ENCODE results near the gene PHF10. TPM values are rescaled to one million over a fixed set of nuclear protein-coding genes. Genes with fewer than 3 reads are reported as not detected.
A peak's percentile ranks its signal among the peaks of the same experiment; 100 is the strongest.

PHF10 gene
- total RNA-seq, 2 donors from 2014 or later = 68.4 to 84.5 TPM

DNA sequence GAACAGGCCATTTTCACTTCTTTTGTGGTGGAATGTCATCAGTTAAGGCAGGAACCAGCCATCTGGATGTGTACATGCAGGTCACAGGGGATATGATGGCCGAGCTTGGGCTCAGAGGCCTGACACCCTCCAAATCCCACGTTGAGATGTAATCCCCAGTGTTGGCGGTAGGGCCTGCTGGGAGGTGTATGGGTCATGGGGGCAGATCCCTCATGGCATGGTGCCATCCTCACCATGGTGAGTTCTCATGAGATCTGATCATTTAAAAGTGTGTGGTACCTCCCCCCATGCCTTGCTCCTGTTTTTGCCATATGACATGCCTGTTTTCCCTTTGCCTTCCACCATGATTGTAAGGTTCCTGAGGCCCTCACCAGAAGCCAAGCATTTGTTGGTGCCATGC is 49.3 kb downstream of the PHF10 start:
- no peak overlapping the region for H3K4me3 Mint-ChIP-seq
- ATAC-seq (replicated peaks) = no peak
- H3K27me3 Mint-ChIP-seq = no peaks in the 10 kb centered on the region

DNA sequence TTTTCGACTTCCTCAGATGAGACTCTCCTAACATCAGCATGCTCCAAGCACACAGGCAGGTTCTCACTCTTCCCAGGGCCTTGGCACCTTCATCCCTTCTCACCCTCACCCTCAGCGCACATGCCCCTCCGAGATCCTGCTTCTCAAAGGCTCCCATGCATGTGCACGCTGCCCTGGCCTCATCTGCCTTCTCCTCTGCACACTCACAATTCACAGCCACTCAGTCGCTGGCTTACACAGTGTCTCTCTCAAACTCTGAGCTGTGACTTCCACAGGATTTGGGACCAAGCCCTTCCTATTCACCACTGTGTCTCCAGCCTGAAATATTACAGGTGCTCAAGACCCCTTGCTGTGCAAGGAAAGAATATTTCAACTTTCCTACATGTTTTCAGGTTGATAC is 52.7 kb downstream of the PHF10 start:
- no peaks in the 10 kb centered on the region for H3K4me1 Mint-ChIP-seq
- no peaks in the 10 kb centered on the region for H3K27me3 Mint-ChIP-seq
- H3K36me3 Mint-ChIP-seq (ENCODE audit: low read depth) = peaks cover 37% of the 10 kb centered on the region
- H3K9me3 Mint-ChIP-seq = no peaks in the 10 kb centered on the region
- ATAC-seq (replicated peaks) = no peak
- H3K27ac Mint-ChIP-seq = peak overlapping the region; percentile 39
- no peak overlapping the region for H3K4me3 Mint-ChIP-seq

More for the DNA sequence above, 49.3 kb downstream of the PHF10 start:
- Mint-ChIP-seq H3K27ac (no peak overlapping the region), H3K4me1 (no peaks in the 10 kb centered on the region), H3K36me3 (ENCODE audit: low read depth) (peaks cover 30% of the 10 kb centered on the region), H3K9me3 (no peaks in the 10 kb centered on the region)

GRCh38 chr6:169669889-169670288 is 54.4 kb downstream of the PHF10 start:
- Mint-ChIP-seq H3K27me3 (no peaks in the 10 kb centered on the region), H3K27ac (peak overlapping the region; percentile 53), H3K4me1 (no peaks in the 10 kb centered on the region), H3K4me3 (no peak overlapping the region), H3K9me3 (no peaks in the 10 kb centered on the region), H3K36me3 (ENCODE audit: low read depth) (peaks cover 44% of the 10 kb centered on the region)
- ATAC-seq (replicated peaks) = no peak

DNA sequence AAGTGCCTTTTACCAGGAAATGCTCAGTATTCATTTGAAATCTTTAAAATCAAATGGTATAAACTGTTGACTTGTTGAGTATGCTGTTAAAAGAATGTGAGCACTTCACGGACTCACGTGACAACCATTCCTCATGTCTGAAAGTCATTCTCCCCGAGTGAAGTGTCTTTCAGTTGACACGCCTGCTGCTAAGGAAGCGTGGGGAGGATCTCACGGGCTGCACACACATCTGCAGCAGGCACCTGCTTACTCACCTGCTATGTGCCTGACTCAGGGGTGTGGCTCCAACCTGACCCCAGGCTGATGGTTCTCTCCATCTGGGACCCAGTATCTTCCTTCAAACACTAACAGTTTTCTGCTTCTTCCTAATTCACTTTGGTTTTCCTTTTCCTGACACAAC is 55.2 kb downstream of the PHF10 start:
- no peak overlapping the region for H3K27ac Mint-ChIP-seq
- H3K36me3 Mint-ChIP-seq (ENCODE audit: low read depth) = peaks cover 40% of the 10 kb centered on the region
- no peaks in the 10 kb centered on the region for H3K27me3 Mint-ChIP-seq
- no peaks in the 10 kb centered on the region for H3K9me3 Mint-ChIP-seq
- no peak overlapping the region for H3K4me3 Mint-ChIP-seq
- no peaks in the 10 kb centered on the region for H3K4me1 Mint-ChIP-seq
- no peak for ATAC-seq (replicated peaks)

- Mint-ChIP-seq H3K27me3 (no peaks in the 10 kb centered on the region), H3K9me3 (no peaks in the 10 kb centered on the region)
Observed at GRCh38 chr6:169668203-169668847, 56.0 kb downstream of the PHF10 start.

GRCh38 chr6:169667716-169668115 is 56.6 kb downstream of the PHF10 start:
- Mint-ChIP-seq H3K4me3 (no peak overlapping the region), H3K9me3 (no peaks in the 10 kb centered on the region), H3K36me3 (ENCODE audit: low read depth) (peaks cover 51% of the 10 kb centered on the region), H3K27me3 (no peaks in the 10 kb centered on the region), H3K27ac (no peak overlapping the region), H3K4me1 (no peaks in the 10 kb centered on the region)
- no peak for ATAC-seq (replicated peaks)

More at GRCh38 chr6:169668203-169668847, 56.0 kb downstream of the PHF10 start:
- Mint-ChIP-seq H3K4me1 (no peaks in the 10 kb centered on the region), H3K27ac (no peak overlapping the region), H3K36me3 (ENCODE audit: low read depth) (peaks cover 46% of the 10 kb centered on the region), H3K4me3 (no peak overlapping the region)
- no peak for ATAC-seq (replicated peaks)

DNA sequence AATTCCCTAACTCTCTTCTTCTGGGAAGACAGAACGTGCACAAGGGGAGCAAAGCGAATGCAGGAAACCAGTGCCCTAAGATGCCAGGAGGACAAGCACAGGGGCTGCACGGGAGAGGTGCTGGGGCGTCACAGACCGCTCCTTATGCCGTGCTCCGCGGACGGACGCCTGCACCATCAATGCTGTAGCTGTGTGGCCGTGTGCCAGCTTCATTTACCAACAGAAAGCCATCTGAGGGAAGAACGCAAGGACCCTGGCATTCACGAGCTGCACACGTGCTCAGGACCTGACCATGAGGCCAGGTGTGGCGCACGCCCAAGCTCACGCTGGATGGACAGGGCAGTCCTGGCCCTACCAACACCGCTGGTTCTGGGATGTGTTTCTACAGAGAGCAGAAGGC is 57.9 kb downstream of the PHF10 start:
- Mint-ChIP-seq H3K9me3 (no peaks in the 10 kb centered on the region), H3K36me3 (ENCODE audit: low read depth) (peaks cover 43% of the 10 kb centered on the region), H3K4me1 (no peaks in the 10 kb centered on the region), H3K4me3 (no peak overlapping the region), H3K27me3 (no peaks in the 10 kb centered on the region), H3K27ac (no peak overlapping the region)
- no peak for ATAC-seq (replicated peaks)

DNA sequence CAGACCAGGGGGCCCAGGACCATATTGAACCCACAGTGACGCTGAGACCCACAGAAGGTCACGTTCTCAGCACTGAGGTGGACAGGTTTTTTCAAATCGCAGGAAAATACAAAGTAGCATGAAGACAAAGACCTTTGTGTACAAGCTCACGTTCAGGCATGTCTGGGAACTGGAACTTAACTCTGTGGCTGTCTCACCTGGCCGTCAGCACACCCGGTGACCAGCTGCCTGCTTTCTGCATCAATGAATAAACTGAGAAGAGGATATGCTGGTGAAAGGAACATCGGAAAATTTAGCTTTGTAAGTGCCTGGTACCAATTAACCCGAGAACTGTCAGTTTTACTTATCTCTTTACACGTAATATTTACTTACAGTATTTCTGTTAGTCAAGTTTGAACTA is 59.0 kb downstream of the PHF10 start:
- Mint-ChIP-seq H3K4me1 (no peaks in the 10 kb centered on the region), H3K9me3 (no peaks in the 10 kb centered on the region), H3K27me3 (no peaks in the 10 kb centered on the region), H3K36me3 (ENCODE audit: low read depth) (peaks cover 41% of the 10 kb centered on the region), H3K27ac (no peak overlapping the region), H3K4me3 (no peak overlapping the region)
- ATAC-seq (replicated peaks) = no peak

DNA sequence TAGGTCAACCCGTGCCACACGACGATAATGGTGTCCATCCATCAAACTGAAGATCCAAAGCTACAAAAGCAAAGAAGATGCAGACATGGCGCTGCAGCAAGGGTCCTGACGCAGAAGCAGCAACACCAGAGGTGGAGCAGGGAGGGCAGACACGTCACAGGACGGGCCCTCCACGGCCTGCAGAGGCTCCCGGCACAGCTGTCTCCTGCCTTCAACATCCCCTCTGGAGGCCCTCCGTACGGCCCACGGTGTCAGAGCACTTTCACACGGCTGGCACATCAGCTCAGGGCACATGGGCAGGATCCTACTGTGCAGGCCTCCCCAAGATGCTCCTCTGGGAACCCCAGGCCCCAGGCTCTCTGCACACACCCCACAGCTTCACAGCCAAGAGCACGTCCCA is 60.1 kb downstream of the PHF10 start:
- no peak for ATAC-seq (replicated peaks)
- Mint-ChIP-seq H3K4me3 (no peak overlapping the region), H3K9me3 (no peaks in the 10 kb centered on the region), H3K4me1 (no peaks in the 10 kb centered on the region), H3K36me3 (ENCODE audit: low read depth) (peaks cover 46% of the 10 kb centered on the region), H3K27me3 (no peaks in the 10 kb centered on the region), H3K27ac (no peak overlapping the region)

DNA sequence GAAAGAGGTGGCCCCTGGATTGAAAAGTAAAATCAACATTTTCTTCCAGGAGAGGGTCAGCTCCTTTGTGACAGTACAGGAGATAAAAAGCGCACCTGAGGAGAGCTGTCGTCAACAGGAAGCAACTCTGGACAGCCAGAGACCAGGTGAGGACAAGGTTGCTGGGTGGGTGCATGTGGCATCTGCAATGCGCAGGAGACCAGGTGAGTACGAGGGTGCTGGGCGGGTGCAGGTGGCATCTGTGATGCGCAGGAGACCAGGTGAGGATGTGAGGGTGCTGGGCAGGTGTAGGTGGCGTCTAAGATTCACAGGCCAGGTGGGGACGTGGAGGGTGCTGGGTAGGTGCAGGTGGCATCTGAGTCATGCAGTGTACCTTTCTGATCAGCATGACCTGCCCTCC is 60.8 kb downstream of the PHF10 start:
- no peak for ATAC-seq (replicated peaks)
- Mint-ChIP-seq H3K27ac (no peak overlapping the region), H3K9me3 (no peaks in the 10 kb centered on the region), H3K4me3 (no peak overlapping the region), H3K4me1 (no peaks in the 10 kb centered on the region), H3K27me3 (no peaks in the 10 kb centered on the region), H3K36me3 (ENCODE audit: low read depth) (peaks cover 44% of the 10 kb centered on the region)

GRCh38 chr6:169661391-169661756 is 62.9 kb downstream of the PHF10 start:
- Mint-ChIP-seq H3K27ac (no peak overlapping the region), H3K36me3 (ENCODE audit: low read depth) (peaks cover 35% of the 10 kb centered on the region), H3K4me3 (no peak overlapping the region), H3K4me1 (no peaks in the 10 kb centered on the region), H3K9me3 (no peaks in the 10 kb centered on the region), H3K27me3 (no peaks in the 10 kb centered on the region)
- no peak for ATAC-seq (replicated peaks)

DNA sequence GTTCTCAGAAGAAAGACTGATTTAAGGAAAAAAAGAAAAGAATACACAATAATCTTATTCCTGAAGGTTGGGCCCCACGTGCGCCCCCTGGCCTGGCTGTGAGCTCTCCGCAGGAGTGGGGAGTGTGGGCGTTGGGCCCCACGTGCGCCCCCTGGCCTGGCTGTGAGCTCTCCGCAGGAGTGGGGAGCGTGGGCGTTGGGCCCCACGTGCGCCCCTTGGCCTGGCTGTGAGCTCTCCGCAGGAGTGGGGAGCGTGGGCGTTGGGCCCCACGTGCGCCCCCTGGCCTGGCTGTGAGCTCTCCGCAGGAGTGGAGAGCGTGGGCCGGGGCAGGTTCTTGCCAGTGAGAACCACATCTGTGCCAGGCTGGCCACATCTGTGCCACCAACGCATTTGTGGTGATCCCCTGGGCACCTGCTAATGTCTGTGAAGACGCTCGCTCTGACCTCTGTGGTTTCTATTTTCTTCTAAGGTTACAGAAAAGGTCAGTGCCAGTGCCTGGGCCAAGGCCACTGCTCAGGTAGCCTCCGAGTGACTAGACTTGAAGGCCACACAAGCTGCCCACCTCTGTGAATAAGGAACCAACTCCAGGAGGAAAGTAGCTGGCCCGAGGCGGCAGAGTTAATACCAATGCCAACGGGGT is 63.4 kb downstream of the PHF10 start:
- H3K9me3 Mint-ChIP-seq = no peaks in the 10 kb centered on the region
- ATAC-seq (replicated peaks) = no peak
- no peak overlapping the region for H3K4me3 Mint-ChIP-seq
- no peak overlapping the region for H3K27ac Mint-ChIP-seq
- H3K4me1 Mint-ChIP-seq = no peaks in the 10 kb centered on the region
- no peaks in the 10 kb centered on the region for H3K27me3 Mint-ChIP-seq
- H3K36me3 Mint-ChIP-seq (ENCODE audit: low read depth) = peaks cover 33% of the 10 kb centered on the region

DNA sequence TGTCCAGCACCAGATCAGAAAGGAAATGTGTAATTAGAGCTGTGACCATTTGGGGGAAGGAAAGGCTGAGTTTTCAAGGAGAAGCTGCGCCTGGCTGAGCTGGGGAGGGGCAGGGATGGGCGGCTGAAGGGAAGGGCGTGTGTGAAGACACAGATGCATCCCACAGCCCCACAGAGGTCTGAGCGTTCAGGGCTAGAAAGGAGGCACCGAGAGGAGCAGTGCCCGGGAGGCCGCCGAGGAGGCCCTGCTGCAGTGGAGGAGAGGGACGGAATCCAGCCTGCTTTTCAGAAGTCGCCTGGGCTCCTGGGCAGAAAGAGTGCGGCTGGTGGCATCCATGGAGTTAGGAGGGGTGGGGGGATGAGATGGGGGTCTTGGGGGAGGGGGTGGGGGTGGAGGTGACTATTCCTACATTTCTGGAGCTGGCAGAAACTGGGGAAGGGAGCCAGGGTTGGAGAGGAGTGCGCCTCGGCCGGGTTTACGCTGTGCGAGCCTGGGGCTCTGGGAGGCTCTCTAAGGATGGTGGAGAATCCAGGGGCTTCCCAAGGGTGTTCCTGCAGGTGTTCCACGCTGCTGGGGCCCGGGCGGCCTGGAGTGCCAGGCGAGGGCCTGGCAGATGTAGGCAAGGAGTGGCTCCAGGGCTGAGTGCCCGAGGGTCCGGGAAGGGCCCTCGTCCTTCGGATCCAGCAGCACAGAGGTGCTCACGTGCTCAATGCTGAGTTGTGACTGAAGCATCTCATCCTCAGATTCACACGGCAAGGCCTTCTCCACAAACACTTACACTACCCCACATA is 64.3 kb downstream of the PHF10 start:
- Mint-ChIP-seq H3K9me3 (no peaks in the 10 kb centered on the region), H3K27me3 (no peaks in the 10 kb centered on the region), H3K27ac (no peak overlapping the region), H3K4me1 (no peaks in the 10 kb centered on the region), H3K4me3 (no peak overlapping the region), H3K36me3 (ENCODE audit: low read depth) (peaks cover 29% of the 10 kb centered on the region)
- ATAC-seq (replicated peaks) = no peak

DNA sequence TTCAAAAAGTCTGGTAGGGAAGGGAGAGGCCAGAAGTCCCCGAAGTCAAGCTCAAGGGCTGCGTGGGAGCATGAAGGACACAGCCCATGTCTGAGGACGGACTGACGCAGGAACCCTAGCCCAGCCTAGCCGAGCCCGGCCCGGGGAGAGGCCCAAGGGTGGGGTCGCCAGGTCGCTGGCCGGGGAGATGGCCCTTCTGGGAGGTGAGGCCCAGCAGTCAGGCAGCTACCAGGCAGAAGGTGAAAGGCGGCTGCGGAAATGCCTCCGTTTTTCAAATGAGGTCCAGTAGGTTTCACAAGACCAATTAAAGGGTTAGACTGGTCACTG is 67.1 kb downstream of the PHF10 start:
- no peak overlapping the region for H3K4me3 Mint-ChIP-seq
- ATAC-seq (replicated peaks) = no peak
- no peaks in the 10 kb centered on the region for H3K9me3 Mint-ChIP-seq
- H3K4me1 Mint-ChIP-seq = no peaks in the 10 kb centered on the region
- H3K27ac Mint-ChIP-seq = no peak overlapping the region
- H3K27me3 Mint-ChIP-seq = no peaks in the 10 kb centered on the region
- H3K36me3 Mint-ChIP-seq (ENCODE audit: low read depth) = peaks cover 14% of the 10 kb centered on the region

All from activated T-helper 17 cell treated with anti-CD3 and anti-CD28 coated beads, Interleukin-2, amount 50 U/mL, for 72 hours (primary cell).